ENCODE results near the gene SLC6A5. TPM values are rescaled to one million over a fixed set of nuclear protein-coding genes. Genes with fewer than 3 reads are reported as not detected.

Gene SLC6A5
- total and polyA plus RNA-seq, 4 donors = not detected

- no peaks in the 10 kb centered on the region for H3K4me1 ChIP-seq (ENCODE audit: control insufficient read depth in 5 of 5, insufficient read depth in 5 of 5, low read length in 5 of 5)
- H3K9me3 ChIP-seq (ENCODE audit: control insufficient read depth in 4 of 4, insufficient read depth in 3 of 4, low read length in 3 of 4) = peaks cover 0 to 32% (median 0%) of the 10 kb centered on the region in 4 donors
- H3K9ac ChIP-seq (ENCODE audit: insufficient read depth in 1 of 2, low read length in 2 of 2) = no peak overlapping the region
- peaks cover 45 to 96% (median 79%) of the 10 kb centered on the region in 3 donors for H3K27me3 ChIP-seq (ENCODE audit: control insufficient read depth in 3 of 3, insufficient read depth in 3 of 3, low read length in 2 of 3)
- TF ChIP-seq CTCF (IDR thresholded peaks at IDR 0.05; ENCODE audit: control extremely low read depth, extremely low read depth) = no peak
- no peaks in the 10 kb centered on the region for H3K36me3 ChIP-seq (ENCODE audit: control insufficient read depth in 4 of 4, insufficient read depth in 4 of 4, low read length in 4 of 4)
- no peak overlapping the region for H3K27ac ChIP-seq (ENCODE audit: low read depth in 1 of 2, low read length in 1 of 2)
- WGBS, 2 donors = 3 to 5% methylated on average over 61 to 63 of the region's 63 CpGs
- H3K4me3 ChIP-seq = no peak overlapping the region
- no peak for ATAC-seq (ENCODE audit: insufficient read depth, low FRiP score)
- DNase-seq = no peak
Observed at GRCh38 chr11:20601221-20601914, 2.0 kb downstream of the SLC6A5 start.

GRCh38 chr11:20604295-20604803, 4.9 kb downstream of the SLC6A5 start:
- Histone ChIP-seq H3K9me3 (ENCODE audit: control insufficient read depth in 4 of 4, insufficient read depth in 3 of 4, low read length in 3 of 4) (peaks cover 0 to 26% (median 0%) of the 10 kb centered on the region in 4 donors), H3K27ac (ENCODE audit: low read depth in 1 of 2, low read length in 1 of 2) (no peak overlapping the region), H3K36me3 (ENCODE audit: control insufficient read depth in 4 of 4, insufficient read depth in 4 of 4, low read length in 4 of 4) (no peaks in the 10 kb centered on the region), H3K9ac (ENCODE audit: insufficient read depth in 1 of 2, low read length in 2 of 2) (no peak overlapping the region), H3K4me3 (no peak overlapping the region), H3K27me3 (ENCODE audit: control insufficient read depth in 3 of 3, insufficient read depth in 3 of 3, low read length in 2 of 3) (peaks cover 39 to 96% (median 84%) of the 10 kb centered on the region in 3 donors), H3K4me1 (ENCODE audit: control insufficient read depth in 5 of 5, insufficient read depth in 5 of 5, low read length in 5 of 5) (no peaks in the 10 kb centered on the region)
- ATAC-seq (ENCODE audit: insufficient read depth, low FRiP score) (no peak), DNase-seq (no peak)
- TF ChIP-seq CTCF (IDR thresholded peaks at IDR 0.05; ENCODE audit: control extremely low read depth, extremely low read depth) = no peak
- WGBS, 2 donors = 7 to 9% methylated on average over 25 of the region's 25 CpGs

- Histone ChIP-seq H3K27me3 (ENCODE audit: control insufficient read depth in 3 of 3, insufficient read depth in 3 of 3, low read length in 2 of 3) (peaks cover 40 to 96% (median 81%) of the 10 kb centered on the region in 3 donors), H3K9ac (ENCODE audit: insufficient read depth in 1 of 2, low read length in 2 of 2) (no peak overlapping the region), H3K4me1 (ENCODE audit: control insufficient read depth in 5 of 5, insufficient read depth in 5 of 5, low read length in 5 of 5) (no peaks in the 10 kb centered on the region), H3K36me3 (ENCODE audit: control insufficient read depth in 4 of 4, insufficient read depth in 4 of 4, low read length in 4 of 4) (no peaks in the 10 kb centered on the region), H3K4me3 (no peak overlapping the region), H3K27ac (ENCODE audit: low read depth in 1 of 2, low read length in 1 of 2) (no peak overlapping the region), H3K9me3 (ENCODE audit: control insufficient read depth in 4 of 4, insufficient read depth in 3 of 4, low read length in 3 of 4) (peaks cover 0 to 22% (median 0%) of the 10 kb centered on the region in 4 donors)
- no peak for TF ChIP-seq CTCF (IDR thresholded peaks at IDR 0.05; ENCODE audit: control extremely low read depth, extremely low read depth)
- no peak for DNase-seq
- 8 to 11% methylated on average over 27 of the region's 27 CpGs for WGBS, 2 donors
- ATAC-seq (ENCODE audit: insufficient read depth, low FRiP score) = no peak
Observed at GRCh38 chr11:20604864-20605601, 5.6 kb downstream of the SLC6A5 start.
